ENCODE results near the gene TBC1D13. TPM values are rescaled to one million over a fixed set of nuclear protein-coding genes. Genes with fewer than 3 reads are reported as not detected.
A peak's percentile ranks its signal among the peaks of the same experiment; 100 is the strongest.

TBC1D13 gene
- total and polyA plus RNA-seq, 2 of the 13 experiments (the other 11 are each of a cell fraction or from before 2014, with no cell fraction given): 17.9 to 19.7 TPM

GRCh38 chr9:128829477-128830251, 42.6 kb downstream of the TBC1D13 start, which contains the start of gene SPOUT1 (continued):
- TF ChIP-seq ARID2 (CRISPR knock-in tag; IDR thresholded peaks at IDR 0.05; ENCODE audit: borderline replicate concordance) (no peak), SIX1 (CRISPR knock-in tag; IDR thresholded peaks at IDR 0.05; ENCODE audit: borderline replicate concordance) (no peak), GMEB2 (CRISPR knock-in tag; IDR thresholded peaks at IDR 0.05; ENCODE audit: low read depth) (0 out of 2 replicates have a peak, but pooled peaks have one; percentile 38), SNAPC2 (CRISPR knock-in tag; IDR thresholded peaks at IDR 0.05) (no peak), ZNF740 (CRISPR knock-in tag; IDR thresholded peaks at IDR 0.05) (no peak), ISL2 (CRISPR knock-in tag; IDR thresholded peaks at IDR 0.05) (peak; percentile 82), ZNF773 (CRISPR knock-in tag; IDR thresholded peaks at IDR 0.05; ENCODE audit: borderline replicate concordance) (0 out of 2 replicates have a peak, but pooled peaks have one; percentile 48), ZNF501 (CRISPR knock-in tag; IDR thresholded peaks at IDR 0.05) (peak; percentile 80), ZNF530 (CRISPR knock-in tag; IDR thresholded peaks at IDR 0.05; ENCODE audit: low read depth) (no peak), TBX2 (CRISPR knock-in tag; IDR thresholded peaks at IDR 0.05; ENCODE audit: borderline replicate concordance) (peak; percentile 64), PCBP1 (IDR thresholded peaks at IDR 0.05; ENCODE audit: borderline replicate concordance, low read depth, low read length) (no peak), SYNCRIP (IDR thresholded peaks at IDR 0.05; ENCODE audit: insufficient read depth, low read depth, low read length) (no peak), PHB2 (IDR thresholded peaks at IDR 0.05; ENCODE audit: partially characterized antibody) (no peak), ZBTB10 (CRISPR knock-in tag; IDR thresholded peaks at IDR 0.05; ENCODE audit: borderline replicate concordance) (no peak; the same call in 1 of the 2 replicates), EEA1 (CRISPR knock-in tag; IDR thresholded peaks at IDR 0.05; ENCODE audit: borderline replicate concordance) (peak; percentile 73; the same call in 1 of the 2 replicates), ZEB1 (IDR thresholded peaks at IDR 0.05; ENCODE audit: insufficient replicate concordance, low read depth) (no peak), ASH2L (IDR thresholded peaks at IDR 0.05; ENCODE audit: insufficient read length, low read depth, low read length) (peak; percentile 82), ZSCAN12 (CRISPR knock-in tag; IDR thresholded peaks at IDR 0.05) (0 out of 2 replicates have a peak, but pooled peaks have one; percentile 17), ZKSCAN5 (CRISPR knock-in tag; IDR thresholded peaks at IDR 0.05) (no peak), MXD4 (CRISPR knock-in tag; IDR thresholded peaks at IDR 0.05) (peak; percentile 91), UBTF (CRISPR knock-in tag; IDR thresholded peaks at IDR 0.05) (peak; percentile 86), JUN (CRISPR knock-in tag; IDR thresholded peaks at IDR 0.05) (no peak), ZNF572 (CRISPR knock-in tag; IDR thresholded peaks at IDR 0.05) (no peak)
